ENCODE results near the gene TRIM47.

TRIM47 gene

GRCh38 chr17:75849279-75849646 is 29.1 kb downstream of the TRIM47 start:
- Histone ChIP-seq H3F3A (ENCODE audit: insufficient read depth, low read length) (no peaks in the 10 kb centered on the region), H3K9me3 (ENCODE audit: low read length) (no peaks in the 10 kb centered on the region), H3K79me2 (ENCODE audit: insufficient read depth, low read length) (no peaks in the 10 kb centered on the region), H2AFZ (ENCODE audit: low read length) (no peak overlapping the region), H3K9me2 (ENCODE audit: low read depth, low read length) (no peaks in the 10 kb centered on the region), H3K9ac (ENCODE audit: low read length) (no peak overlapping the region), H3K27me3 (ENCODE audit: insufficient read depth, low read length) (no peaks in the 10 kb centered on the region), H3K36me3 (ENCODE audit: insufficient read depth, low read length) (peaks cover 53% of the 10 kb centered on the region; the same call in 1 of the 2 replicates), H3K4me3 (ENCODE audit: low read depth, low read length, poor library complexity, severe bottlenecking) (no peak overlapping the region), H3K27ac (ENCODE audit: low read depth, low read length, poor library complexity, severe bottlenecking) (no peak overlapping the region), H3K4me2 (ENCODE audit: low read length) (no peak overlapping the region), H3K4me1 (ENCODE audit: insufficient read depth, low read length, severe bottlenecking) (peaks cover 11% of the 10 kb centered on the region), H4K20me1 (ENCODE audit: insufficient read depth, low read length) (no peaks in the 10 kb centered on the region)
- TF ChIP-seq EZH2 (IDR thresholded peaks at IDR 0.05; ENCODE audit: borderline replicate concordance, low read length) = no peak
- no peak for TF ChIP-seq CTCF (IDR thresholded peaks at IDR 0.05; ENCODE audit: low read length)

GRCh38 chr17:75848523-75849278 is 29.7 kb downstream of the TRIM47 start:
- peaks cover 6% of the 10 kb centered on the region for H3K4me1 ChIP-seq (ENCODE audit: insufficient read depth, low read length, severe bottlenecking)
- no peak overlapping the region for H3K4me3 ChIP-seq (ENCODE audit: low read depth, low read length, poor library complexity, severe bottlenecking)
- H2AFZ ChIP-seq (ENCODE audit: low read length) = no peak overlapping the region
- H3K36me3 ChIP-seq (ENCODE audit: insufficient read depth, low read length) = peaks cover 53% of the 10 kb centered on the region; the same call in 1 of the 2 replicates
- H3K4me2 ChIP-seq (ENCODE audit: low read length) = no peak overlapping the region
- no peaks in the 10 kb centered on the region for H3K27me3 ChIP-seq (ENCODE audit: insufficient read depth, low read length)
- no peak overlapping the region for H3K9ac ChIP-seq (ENCODE audit: low read length)
- no peaks in the 10 kb centered on the region for H3K79me2 ChIP-seq (ENCODE audit: insufficient read depth, low read length)
- no peaks in the 10 kb centered on the region for H3K9me3 ChIP-seq (ENCODE audit: low read length)
- H3F3A ChIP-seq (ENCODE audit: insufficient read depth, low read length) = no peaks in the 10 kb centered on the region
- no peaks in the 10 kb centered on the region for H3K9me2 ChIP-seq (ENCODE audit: low read depth, low read length)
- TF ChIP-seq CTCF (IDR thresholded peaks at IDR 0.05; ENCODE audit: low read length) = peak; percentile 92
- no peak for TF ChIP-seq EZH2 (IDR thresholded peaks at IDR 0.05; ENCODE audit: borderline replicate concordance, low read length)
- H4K20me1 ChIP-seq (ENCODE audit: insufficient read depth, low read length) = no peaks in the 10 kb centered on the region
- H3K27ac ChIP-seq (ENCODE audit: low read depth, low read length, poor library complexity, severe bottlenecking) = no peak overlapping the region

- peaks cover 53% of the 10 kb centered on the region; the same call in 1 of the 2 replicates for H3K36me3 ChIP-seq (ENCODE audit: insufficient read depth, low read length)
- H3K4me1 ChIP-seq (ENCODE audit: insufficient read depth, low read length, severe bottlenecking) = peaks cover 6% of the 10 kb centered on the region
- no peaks in the 10 kb centered on the region for H3F3A ChIP-seq (ENCODE audit: insufficient read depth, low read length)
These were observed 30.5 kb downstream of the TRIM47 start for GRCh38 chr17:75847614-75848522.

More at GRCh38 chr17:75847614-75848522, 30.5 kb downstream of the TRIM47 start:
- no peak overlapping the region for H3K9ac ChIP-seq (ENCODE audit: low read length)
- no peaks in the 10 kb centered on the region for H3K9me3 ChIP-seq (ENCODE audit: low read length)
- no peak overlapping the region for H3K27ac ChIP-seq (ENCODE audit: low read depth, low read length, poor library complexity, severe bottlenecking)
- H4K20me1 ChIP-seq (ENCODE audit: insufficient read depth, low read length) = no peaks in the 10 kb centered on the region
- H2AFZ ChIP-seq (ENCODE audit: low read length) = no peak overlapping the region
- H3K4me3 ChIP-seq (ENCODE audit: low read depth, low read length, poor library complexity, severe bottlenecking) = no peak overlapping the region
- H3K27me3 ChIP-seq (ENCODE audit: insufficient read depth, low read length) = no peaks in the 10 kb centered on the region
- no peaks in the 10 kb centered on the region for H3K9me2 ChIP-seq (ENCODE audit: low read depth, low read length)
- TF ChIP-seq EZH2 (IDR thresholded peaks at IDR 0.05; ENCODE audit: borderline replicate concordance, low read length) (no peak), CTCF (IDR thresholded peaks at IDR 0.05; ENCODE audit: low read length) (no peak)
- no peak overlapping the region for H3K4me2 ChIP-seq (ENCODE audit: low read length)
- H3K79me2 ChIP-seq (ENCODE audit: insufficient read depth, low read length) = no peaks in the 10 kb centered on the region
